HCT116 (cell line): ENCODE measurements around the gene FKBP10. TPM values are rescaled to one million over a fixed set of nuclear protein-coding genes. Genes with fewer than 3 reads are reported as not detected.

Experiments
- ATAC-seq: fragments of 200-7000 bp; cut with Tn5 transposase; 2 replicates; pipeline ENCODE4 v1.9.1; 2020; ENCODE audit warnings: mild to moderate bottlenecking, moderate library complexity
- BruUV-seq: library from RNA; stranded (reverse); fragments of 400-500 nt; replicated peaks from 2 replicates; lab custom pipeline; 2021; lab: Mats Ljungman, UMichigan
- CTCF ChIA-PET: fragments of 300-600 bp; sonication (Branson Sonifier 250); formaldehyde crosslinking; loops from one replicate; lab custom pipeline; 2021; ENCODE audit warnings: antibody characterized with exemption; lab: Charles Lee
- POLR2A ChIA-PET: fragments of 300-600, 350-600 bp; sonication (Branson Sonifier 250); formaldehyde crosslinking; loops from one replicate; lab custom pipeline; 2021; ENCODE audit warnings: antibody characterized with exemption; lab: Charles Lee
- RAD21 ChIA-PET, 2 experiments: fragments of 300-600 bp; sonication (Branson Sonifier 250); formaldehyde crosslinking; loops; one replicate each; lab custom pipeline; 2023; ENCODE audit warnings: low total read pairs in 2 of 2; ENCODE audit not compliant: uncharacterized antibody in 2 of 2, unreplicated experiment in 2 of 2, low non-redundant PET in 1 of 2; lab: Charles Lee
- DNase-seq: peaks from one replicate; pipeline ENCODE4 v3.0.0-alpha.2; 2010; ENCODE audit warnings: low read depth, low spot score
- H2AFZ ChIP-seq: fragments of 200-600 bp; shearing (Covaris generic), sonication (generic); 2 replicates; pipeline ENCODE4 v1.6.1; 2017; ENCODE audit warnings: low read depth, mixed run types, mixed read lengths, antibody characterized with exemption, low read length; ENCODE audit not compliant: poor library complexity, severe bottlenecking
- H3K27ac ChIP-seq: 2 replicates; pipeline ENCODE4 v1.5.1; 2012; ENCODE audit warnings: low read depth, low read length
- H3K27me3 ChIP-seq: fragments of 200-600 bp; sonication (generic); 2 replicates; pipeline ENCODE4 v1.6.1; 2016; ENCODE audit warnings: mixed run types, low read length, mixed read lengths; ENCODE audit not compliant: insufficient read depth
- H3K36me3 ChIP-seq, 2 experiments: fragments of 200-500 bp in 1 of 2; fragments of 200-600 bp in 1 of 2; sonication (Bioruptor generic) in 1 of 2; sonication (generic) in 1 of 2; 2 replicates each; pipeline versions ENCODE4 v1.5.1 to v1.6.1; 2014 to 2016; ENCODE audit warnings: low read length in 2 of 2, inconsistent platforms in 1 of 2, mixed read lengths in 1 of 2, mixed run types in 1 of 2; ENCODE audit not compliant: insufficient read depth in 2 of 2, control insufficient read depth in 1 of 2
- H3K4me1 ChIP-seq, 2 experiments: fragments of 200-600 bp in 1 of 2; sonication (generic) in 1 of 2; 2 replicates each; pipeline versions ENCODE4 v1.5.1 to v1.6.1; 2012 to 2017; ENCODE audit warnings: low read length in 2 of 2, inconsistent platforms in 1 of 2, mild to moderate bottlenecking in 1 of 2, mixed read lengths in 1 of 2, mixed run types in 1 of 2, moderate library complexity in 1 of 2; ENCODE audit not compliant: insufficient read depth in 2 of 2, control insufficient read depth in 1 of 2
- H3K4me2 ChIP-seq: fragments of 200-600 bp; sonication (generic); 2 replicates; pipeline ENCODE4 v1.6.1; 2017; ENCODE audit warnings: mixed run types, low read length, mixed read lengths
- H3K4me3 ChIP-seq, 2 experiments: fragments of 200-600 bp in 1 of 2; sonication (generic) in 1 of 2; replicated peaks in 1 of 2; 2 replicates each; pipeline ENCODE4 v1.5.1; 2011 to 2016; ENCODE audit warnings: low read length in 2 of 2, control low read depth in 1 of 2, low read depth in 1 of 2, mild to moderate bottlenecking in 1 of 2, mixed read lengths in 1 of 2, mixed run types in 1 of 2
- H3K79me2 ChIP-seq: fragments of 200-600 bp; sonication (generic); 2 replicates; pipeline ENCODE4 v1.6.1; 2017; ENCODE audit warnings: mild to moderate bottlenecking, mixed run types, low read length, moderate library complexity, mixed read lengths; ENCODE audit not compliant: insufficient read depth
- H3K9ac ChIP-seq: fragments of 200-600 bp; sonication (generic); 2 replicates; pipeline ENCODE4 v1.6.1; 2016; ENCODE audit warnings: low read length, mixed read lengths
- H3K9me2 ChIP-seq: fragments of 200-600 bp; sonication (generic), shearing (Covaris generic); 2 replicates; pipeline ENCODE4 v1.6.1; 2017; ENCODE audit warnings: mixed run types, mild to moderate bottlenecking, moderate library complexity; ENCODE audit not compliant: insufficient read depth
- H3K9me3 ChIP-seq, 2 experiments: fragments of 200-500 bp in 1 of 2; fragments of 200-600 bp in 1 of 2; sonication (Bioruptor generic) in 1 of 2; sonication (generic) in 1 of 2; 2 replicates each; pipeline ENCODE4 v1.6.1; 2014 to 2017; ENCODE audit warnings: low read length in 2 of 2, mixed read lengths in 2 of 2, inconsistent platforms in 1 of 2, low read depth in 1 of 2, mild to moderate bottlenecking in 1 of 2, mixed run types in 1 of 2, moderate library complexity in 1 of 2; ENCODE audit not compliant: control insufficient read depth in 1 of 2, insufficient read depth in 1 of 2
- H4K20me1 ChIP-seq: fragments of 200-600 bp; sonication (generic), shearing (Covaris generic); 2 replicates; pipeline ENCODE4 v1.6.1; 2017; ENCODE audit warnings: mixed run types, mild to moderate bottlenecking, moderate library complexity; ENCODE audit not compliant: insufficient read depth
- ATF3 ChIP-seq: IDR thresholded peaks from 2 replicates; pipeline ENCODE4 v1.6.1; 2012
- CEBPB ChIP-seq: IDR thresholded peaks from 2 replicates; pipeline ENCODE4 v1.6.1; 2012; ENCODE audit warnings: low read depth
- CTCF ChIP-seq, 3 experiments: fragments of 200-600 bp in 1 of 3; sonication (generic) in 1 of 3; IDR thresholded peaks in 2 of 3; conservative IDR thresholded peaks in 1 of 3; 2 replicates each; pipeline ENCODE4 v1.5.1; 2012 to 2017; ENCODE audit warnings: low read depth in 2 of 3, low read length in 2 of 3, antibody characterized with exemption in 1 of 3, borderline replicate concordance in 1 of 3, control low read depth in 1 of 3, mild to moderate bottlenecking in 1 of 3, mixed read lengths in 1 of 3, mixed run types in 1 of 3, moderate library complexity in 1 of 3; ENCODE audit not compliant: insufficient read depth in 1 of 3
- EGR1 ChIP-seq: IDR thresholded peaks from 2 replicates; pipeline ENCODE4 v1.6.1; 2012; ENCODE audit warnings: low read depth
- ELF1 ChIP-seq: IDR thresholded peaks from 2 replicates; pipeline ENCODE4 v1.6.1; 2012; ENCODE audit warnings: low read depth, borderline replicate concordance
- EZH2 ChIP-seq: fragments of 200-600 bp; sonication (generic); IDR thresholded peaks from 2 replicates; pipeline ENCODE4 v1.6.1; 2017; ENCODE audit warnings: antibody characterized with exemption, mixed run types
- EZH2phosphoT487 ChIP-seq: fragments of 200-600 bp; IDR thresholded peaks from 2 replicates; pipeline ENCODE4 v1.6.1; 2018; ENCODE audit warnings: antibody characterized with exemption, borderline replicate concordance
- FOSL1 ChIP-seq: IDR thresholded peaks from 2 replicates; pipeline ENCODE4 v1.6.1; 2012; ENCODE audit warnings: low read depth
- JUND ChIP-seq: IDR thresholded peaks from 2 replicates; pipeline ENCODE4 v1.6.1; 2012
- MAX ChIP-seq: IDR thresholded peaks from 2 replicates; pipeline ENCODE4 v1.6.1; 2012
- RAD21 ChIP-seq: IDR thresholded peaks from 2 replicates; pipeline ENCODE4 v1.6.1; 2012; ENCODE audit warnings: low read depth, mild to moderate bottlenecking
- REST ChIP-seq: IDR thresholded peaks from 2 replicates; pipeline ENCODE4 v1.6.1; 2012; ENCODE audit warnings: low read depth
- SP1 ChIP-seq: IDR thresholded peaks from 2 replicates; pipeline ENCODE4 v1.6.1; 2012; ENCODE audit warnings: low read depth
- ZBTB33 ChIP-seq: IDR thresholded peaks from 2 replicates; pipeline ENCODE4 v1.6.1; 2011; ENCODE audit warnings: mild to moderate bottlenecking, low read length, moderate library complexity; ENCODE audit not compliant: insufficient replicate concordance; ENCODE audit errors: extremely low read depth
- ZNF274 ChIP-seq: fragments of 200-500 bp; sonication (Bioruptor generic); IDR thresholded peaks from 2 replicates; pipeline ENCODE4 v1.6.1; 2014; ENCODE audit warnings: mild to moderate bottlenecking, low read depth, low read length, inconsistent platforms
- intact Hi-C: fragments of 100-400 bp; cut with micrococcal nuclease; formaldehyde crosslinking; loops from 2 replicates; pipeline ENCODE4 v1.10.0; 2022
- total RNA-seq: library from RNA; stranded (reverse); gene quantifications from one replicate; pipeline ENCODE4 v1.2.1, GENCODE V29; 2021; ENCODE audit not compliant: unreplicated experiment

The FKBP10 gene
- total RNA-seq, 1 experiment from 2014 or later = 78.5 TPM

GRCh38 chr17:41814195-41814594 is 1.4 kb downstream of the FKBP10 start (continued):
- no peak for TF ChIP-seq ZNF274

GRCh38 chr17:41816637-41817320 is 4.0 kb downstream of the FKBP10 start:
- DNase-seq (no peak), ATAC-seq (no peak)
- H3K27me3 ChIP-seq = no peaks in the 10 kb centered on the region
- no TSS peak for BruUV-seq
- no peak for TF ChIP-seq RAD21
- TF ChIP-seq FOSL1 = no peak
- no peak for TF ChIP-seq ATF3
- no peak for TF ChIP-seq MAX
- TF ChIP-seq SP1 = no peak
- no peak for TF ChIP-seq ZBTB33
- TF ChIP-seq ELF1 = no peak
- no peak for TF ChIP-seq REST
- no peak for TF ChIP-seq CEBPB
- no peak for TF ChIP-seq EZH2phosphoT487
- no peak for TF ChIP-seq EGR1
- TF ChIP-seq ZNF274 = no peak
- TF ChIP-seq EZH2 = no peak
- TF ChIP-seq JUND = no peak
- TF ChIP-seq CTCF (IDR thresholded peaks at IDR 0.05 in 2 of 3, conservative IDR thresholded peaks at IDR 0.05 in 1 of 3; ENCODE audit: borderline replicate concordance in 1 of 3, insufficient read depth in 1 of 3, low read depth in 2 of 3, low read length in 2 of 3) = no peak
- no peak overlapping the region for H3K9ac ChIP-seq
- H2AFZ ChIP-seq = no peak overlapping the region
- no peak overlapping the region for H3K4me3 ChIP-seq
- intact Hi-C loops = no loop called here
- H3K4me2 ChIP-seq = no peak overlapping the region
- peaks cover 2 to 20% of the 10 kb centered on the region in 2 experiments; a peak in 3 of 4 replicates for H3K4me1 ChIP-seq
- ChIA-PET POLR2A (no interaction called here), RAD21 (no interaction called here), CTCF (no interaction called here)
- H3K27ac ChIP-seq = no peak overlapping the region
- peaks cover 20% of the 10 kb centered on the region; the same call in 1 of the 2 replicates for H3K79me2 ChIP-seq
- no peaks in the 10 kb centered on the region for H3K9me3 ChIP-seq
- no peaks in the 10 kb centered on the region for H4K20me1 ChIP-seq
- no peaks in the 10 kb centered on the region for H3K9me2 ChIP-seq
- no peaks in the 10 kb centered on the region; a peak in 1 of 4 replicates for H3K36me3 ChIP-seq
